Measurements from ENCODE around the gene DAPK1. TPM values are rescaled to one million over a fixed set of nuclear protein-coding genes. Genes with fewer than 3 reads are reported as not detected.

The DAPK1 gene
- total and polyA plus RNA-seq, 2 donors (not counting 1 experiment from before 2014, with no cell fraction given) = 1.7 to 2.8 TPM

- no peaks in the 10 kb centered on the region for H3K4me1 ChIP-seq (ENCODE audit: control insufficient read depth in 2 of 2, insufficient read depth in 2 of 2, low read length in 2 of 2)
- no peak for TF ChIP-seq CTCF (IDR thresholded peaks at IDR 0.05)
- no peak for TF ChIP-seq EZH2 (IDR thresholded peaks at IDR 0.05; ENCODE audit: borderline replicate concordance, insufficient read depth, low read depth, low read length, poor library complexity, severe bottlenecking)
- intact Hi-C loops (cut with micrococcal nuclease) = no loop called here
- Mint-ChIP-seq H3K9me3 (ENCODE audit: insufficient read depth) (peaks cover 6% of the 10 kb centered on the region), H3K27me3 (peaks cover 4% of the 10 kb centered on the region), H3K4me1 (no peaks in the 10 kb centered on the region), H3K4me3 (no peak overlapping the region), H3K27ac (no peak overlapping the region)
- DNase-seq (no peak), ATAC-seq (ENCODE audit: low read depth) (no peak)
- no peaks in the 10 kb centered on the region for H4K20me1 ChIP-seq (ENCODE audit: control insufficient read depth, insufficient read depth, low read length, poor library complexity, severe bottlenecking)
- WGBS (ENCODE audit: insufficient coverage) = 7% methylated on average over 6 of the region's 10 CpGs
- no peak overlapping the region for H3K4me3 ChIP-seq (ENCODE audit: control extremely low read depth in 1 of 5, extremely low read depth in 1 of 5, insufficient read depth in 1 of 5, low read depth in 2 of 5, low read length in 4 of 5)
- ChIA-PET POLR2A (no interaction called here), CTCF (no interaction called here)
- H3K36me3 ChIP-seq (replicated peaks in 1 of 2; ENCODE audit: control extremely low read depth in 1 of 2, control insufficient read depth in 1 of 2, extremely low read depth in 1 of 2, insufficient read depth in 2 of 2, low read length in 1 of 2) = no peaks in the 10 kb centered on the region
- H3K27me3 ChIP-seq (replicated peaks in 1 of 4; ENCODE audit: control extremely low read depth in 1 of 4, control insufficient read depth in 3 of 4, insufficient read depth in 4 of 4, low read length in 3 of 4) = peaks cover 0 to 8% (median 2%) of the 10 kb centered on the region in 4 experiments
- H2AFZ ChIP-seq (ENCODE audit: insufficient read depth, low read depth, low read length, poor library complexity, severe bottlenecking) = peak overlapping the region; percentile 6
- H3K9me3 ChIP-seq (ENCODE audit: control extremely low read depth in 1 of 3, control insufficient read depth in 2 of 3, insufficient read depth in 1 of 3, low read length in 2 of 3) = peaks cover 0 to 15% (median 1%) of the 10 kb centered on the region in 3 donors
- H3K4me2 ChIP-seq (replicated peaks; ENCODE audit: low read depth, low read length, poor library complexity, severe bottlenecking) = no peak overlapping the region
- no peak overlapping the region for H3K27ac ChIP-seq (ENCODE audit: low read length in 2 of 2)
- no peaks in the 10 kb centered on the region for H3K79me2 ChIP-seq (ENCODE audit: control insufficient read depth, insufficient read depth, low read length)
- H3K9ac ChIP-seq (ENCODE audit: low read length) = no peak overlapping the region
Measured at GRCh38 chr9:87605676-87606075, 108.0 kb downstream of the DAPK1 start.

- Histone ChIP-seq H3K4me2 (replicated peaks; ENCODE audit: low read depth, low read length, poor library complexity, severe bottlenecking) (no peak overlapping the region), H3K4me1 (ENCODE audit: control insufficient read depth in 2 of 2, insufficient read depth in 2 of 2, low read length in 2 of 2) (no peaks in the 10 kb centered on the region), H3K4me3 (ENCODE audit: control extremely low read depth in 1 of 5, extremely low read depth in 1 of 5, insufficient read depth in 1 of 5, low read depth in 2 of 5, low read length in 4 of 5) (no peak overlapping the region), H3K9me3 (ENCODE audit: control extremely low read depth in 1 of 3, control insufficient read depth in 2 of 3, insufficient read depth in 1 of 3, low read length in 2 of 3) (peaks cover 0 to 15% (median 1%) of the 10 kb centered on the region in 3 donors), H3K36me3 (replicated peaks in 1 of 2; ENCODE audit: control extremely low read depth in 1 of 2, control insufficient read depth in 1 of 2, extremely low read depth in 1 of 2, insufficient read depth in 2 of 2, low read length in 1 of 2) (no peaks in the 10 kb centered on the region), H3K79me2 (ENCODE audit: control insufficient read depth, insufficient read depth, low read length) (no peaks in the 10 kb centered on the region), H4K20me1 (ENCODE audit: control insufficient read depth, insufficient read depth, low read length, poor library complexity, severe bottlenecking) (no peaks in the 10 kb centered on the region), H2AFZ (ENCODE audit: insufficient read depth, low read depth, low read length, poor library complexity, severe bottlenecking) (no peak overlapping the region), H3K27me3 (replicated peaks in 1 of 4; ENCODE audit: control extremely low read depth in 1 of 4, control insufficient read depth in 3 of 4, insufficient read depth in 4 of 4, low read length in 3 of 4) (peaks cover 0 to 8% (median 2%) of the 10 kb centered on the region in 4 experiments), H3K9ac (ENCODE audit: low read length) (no peak overlapping the region), H3K27ac (ENCODE audit: low read length in 2 of 2) (no peak overlapping the region)
- no CpG with 5 or more reads among the region's 3 CpGs for WGBS (ENCODE audit: insufficient coverage)
- Mint-ChIP-seq H3K27me3 (peaks cover 4% of the 10 kb centered on the region), H3K4me3 (no peak overlapping the region), H3K9me3 (ENCODE audit: insufficient read depth) (peaks cover 6% of the 10 kb centered on the region), H3K27ac (no peak overlapping the region), H3K4me1 (no peaks in the 10 kb centered on the region)
- ChIA-PET POLR2A (no interaction called here), CTCF (no interaction called here)
- ATAC-seq (ENCODE audit: low read depth) = no peak
- DNase-seq = no peak
- intact Hi-C loops (cut with micrococcal nuclease) = no loop called here
- TF ChIP-seq EZH2 (IDR thresholded peaks at IDR 0.05; ENCODE audit: borderline replicate concordance, insufficient read depth, low read depth, low read length, poor library complexity, severe bottlenecking) (no peak), CTCF (IDR thresholded peaks at IDR 0.05) (no peak)
Measured at GRCh38 chr9:87606841-87607521, 109.3 kb downstream of the DAPK1 start.
